Adipocyte (in vitro differentiated cells): ENCODE results near the gene CEBPB.
A peak's percentile ranks its signal among the peaks of the same experiment; 100 is the strongest.
"Not testable (repeated sequence)": the region's sequence is repeated elsewhere in the genome, so short reads cannot be mapped to it uniquely, and the experiment has no call there.

Source experiments
- DNase-seq: peaks from one replicate; pipeline ENCODE4 v3.0.0-alpha.2; 2015; ENCODE audit warnings: low read depth
- H3K27me3 ChIP-seq: replicated peaks from 2 replicates; pipeline ENCODE4 v1.7.0; 2013; ENCODE audit warnings: mild to moderate bottlenecking, low read length, moderate library complexity; ENCODE audit not compliant: control insufficient read depth, insufficient read depth
- H3K36me3 ChIP-seq: 2 replicates; pipeline ENCODE4 v1.7.0; 2013; ENCODE audit warnings: low read length, mild to moderate bottlenecking, moderate library complexity; ENCODE audit not compliant: control insufficient read depth, insufficient read depth, severe bottlenecking
- H3K4me1 ChIP-seq: 2 replicates; pipeline ENCODE4 v1.7.0; 2013; ENCODE audit warnings: mild to moderate bottlenecking, low read length, moderate library complexity; ENCODE audit not compliant: control insufficient read depth, insufficient read depth
- H3K4me3 ChIP-seq: 2 replicates; pipeline ENCODE4 v1.7.0; 2013; ENCODE audit warnings: mild to moderate bottlenecking, low read length, moderate library complexity
- H3K9ac ChIP-seq: 2 replicates; pipeline ENCODE4 v1.7.0; 2013; ENCODE audit warnings: mild to moderate bottlenecking, low read length, moderate library complexity
- H3K9me3 ChIP-seq: 2 replicates; pipeline ENCODE4 v1.7.0; 2013; ENCODE audit warnings: mild to moderate bottlenecking, low read length, moderate library complexity; ENCODE audit not compliant: control insufficient read depth

The CEBPB gene

GRCh38 chr20:50203951-50204937 lies 13.6 kb downstream of the CEBPB start:
- Histone ChIP-seq H3K4me1 (peaks cover 18% of the 10 kb centered on the region), H3K9me3 (peaks cover 14% of the 10 kb centered on the region), H3K27me3 (no peaks in the 10 kb centered on the region), H3K4me3 (no peak overlapping the region), H3K36me3 (no peaks in the 10 kb centered on the region), H3K9ac (no peak overlapping the region)
- DNase-seq, result no peak

GRCh38 chr20:50207026-50207425 lies 16.4 kb downstream of the CEBPB start:
- Histone ChIP-seq H3K27me3 (no peaks in the 10 kb centered on the region), H3K4me3 (no peak overlapping the region), H3K36me3 (no peaks in the 10 kb centered on the region), H3K9me3 (peaks cover 14% of the 10 kb centered on the region), H3K4me1 (peaks cover 18% of the 10 kb centered on the region), H3K9ac (no peak overlapping the region)
- DNase-seq, result no peak

- H3K4me1 ChIP-seq, result peaks cover 18% of the 10 kb centered on the region
- no peaks in the 10 kb centered on the region for H3K27me3 ChIP-seq
- H3K4me3 ChIP-seq, result no peak overlapping the region
- H3K9me3 ChIP-seq, result peaks cover 9% of the 10 kb centered on the region
- DNase-seq, result no peak
- peak overlapping the region; percentile 82 for H3K9ac ChIP-seq
- H3K36me3 ChIP-seq, result no peaks in the 10 kb centered on the region
Measured at GRCh38 chr20:50208085-50208491, 17.5 kb downstream of the CEBPB start.

GRCh38 chr20:50208815-50209214 lies 18.2 kb downstream of the CEBPB start:
- Histone ChIP-seq H3K4me1 (peaks cover 18% of the 10 kb centered on the region), H3K9ac (peak overlapping the region; percentile 82)
- H3K36me3 ChIP-seq, H3K4me3 ChIP-seq, H3K9me3 ChIP-seq, H3K27me3 ChIP-seq, DNase-seq: not testable (repeated sequence)

- H3K27me3 ChIP-seq, result no peaks in the 10 kb centered on the region
- no peak for DNase-seq
- H3K9me3 ChIP-seq, result no peaks in the 10 kb centered on the region
- no peak overlapping the region for H3K9ac ChIP-seq
- H3K36me3 ChIP-seq, result no peaks in the 10 kb centered on the region
- peaks cover 21% of the 10 kb centered on the region for H3K4me1 ChIP-seq
- H3K4me3 ChIP-seq, result no peak overlapping the region
Measured at GRCh38 chr20:50210066-50210619, 19.5 kb downstream of the CEBPB start.

- H3K9ac ChIP-seq, result no peak overlapping the region
- H3K4me3 ChIP-seq, result no peak overlapping the region
- H3K4me1 ChIP-seq, result peaks cover 26% of the 10 kb centered on the region
- DNase-seq, result no peak
- H3K36me3 ChIP-seq, result no peaks in the 10 kb centered on the region
- no peaks in the 10 kb centered on the region for H3K9me3 ChIP-seq
- no peaks in the 10 kb centered on the region for H3K27me3 ChIP-seq
Measured at GRCh38 chr20:50211091-50211490, 20.5 kb downstream of the CEBPB start.

- Histone ChIP-seq H3K9me3 (no peaks in the 10 kb centered on the region), H3K4me1 (peaks cover 11% of the 10 kb centered on the region), H3K36me3 (no peaks in the 10 kb centered on the region), H3K27me3 (no peaks in the 10 kb centered on the region), H3K9ac (no peak overlapping the region), H3K4me3 (no peak overlapping the region)
- no peak for DNase-seq
Measured at GRCh38 chr20:50213531-50214106, 23.0 kb downstream of the CEBPB start.

GRCh38 chr20:50214226-50215024 lies 23.8 kb downstream of the CEBPB start:
- Histone ChIP-seq H3K4me3 (no peak overlapping the region), H3K27me3 (no peaks in the 10 kb centered on the region), H3K9ac (peak overlapping the region; percentile 28), H3K4me1 (peaks cover 16% of the 10 kb centered on the region), H3K36me3 (no peaks in the 10 kb centered on the region), H3K9me3 (peaks cover 1% of the 10 kb centered on the region)
- no peak for DNase-seq

GRCh38 chr20:50215101-50215690 lies 24.6 kb downstream of the CEBPB start:
- Histone ChIP-seq H3K36me3 (no peaks in the 10 kb centered on the region), H3K4me1 (peaks cover 19% of the 10 kb centered on the region), H3K4me3 (no peak overlapping the region), H3K9me3 (peaks cover 3% of the 10 kb centered on the region), H3K27me3 (no peaks in the 10 kb centered on the region), H3K9ac (peak overlapping the region; percentile 28)
- DNase-seq, result no peak

- no peaks in the 10 kb centered on the region for H3K36me3 ChIP-seq
- peaks cover 3% of the 10 kb centered on the region for H3K9me3 ChIP-seq
- H3K27me3 ChIP-seq, result no peaks in the 10 kb centered on the region
- H3K4me1 ChIP-seq, result peaks cover 25% of the 10 kb centered on the region
- H3K9ac ChIP-seq, result no peak overlapping the region
- no peak overlapping the region for H3K4me3 ChIP-seq
- DNase-seq, result no peak
Measured at GRCh38 chr20:50215926-50216325, 25.3 kb downstream of the CEBPB start.
